Muscle of leg (tissue), 11 donors: Measurements from ENCODE around the gene MMRN2. TPM values are rescaled to one million over a fixed set of nuclear protein-coding genes. Genes with fewer than 3 reads are reported as not detected.

Experiments
- DNase-seq: peaks from one replicate; pipeline ENCODE4 v3.0.0; 2013
- H3K27ac ChIP-seq: one replicate; pipeline ENCODE4 v1.5.1; 2013; ENCODE audit warnings: mild to moderate bottlenecking, low read length, control low read depth
- H3K27me3 ChIP-seq: one replicate; pipeline ENCODE4 v1.6.1; 2013; ENCODE audit warnings: low read length; ENCODE audit not compliant: control insufficient read depth, insufficient read depth
- H3K36me3 ChIP-seq: one replicate; pipeline ENCODE4 v1.6.1; 2013; ENCODE audit warnings: low read length; ENCODE audit not compliant: control insufficient read depth, insufficient read depth
- H3K4me1 ChIP-seq: one replicate; pipeline ENCODE4 v1.6.1; 2013; ENCODE audit warnings: low read length; ENCODE audit not compliant: control insufficient read depth, insufficient read depth
- H3K4me3 ChIP-seq: one replicate; pipeline ENCODE4 v1.5.1; 2013; ENCODE audit warnings: low read length, control low read depth
- H3K9me3 ChIP-seq: replicated peaks from 2 replicates; pipeline ENCODE4 v1.6.1; 2013; ENCODE audit warnings: low read depth, low read length; ENCODE audit not compliant: control insufficient read depth
- WGBS: methylation state at CpG from one replicate; pipeline ENCODE4 v1.1.5; 2013; ENCODE audit warnings: missing lambda C conversion rate; ENCODE audit not compliant: insufficient coverage; 5-methylcytosine and 5-hydroxymethylcytosine counted together
- polyA plus RNA-seq, 8 donors: library from polyadenylated mRNA; unstranded; fragments of 120-200 nt; gene quantifications; one replicate each; pipeline versions ENCODE4 v1.2.1 to v1.2.3, GENCODE V29; 2013; ENCODE audit warnings: inconsistent platforms in 1 of 8, low replicate concordance in 1 of 8; ENCODE audit not compliant: insufficient read length in 8 of 8, insufficient read depth in 1 of 8
- total RNA-seq: library from RNA; stranded (reverse); fragments of 120-200 nt; gene quantifications from one replicate; pipeline ENCODE4 v1.2.4, GENCODE V29; 2013

MMRN2 gene
- total and polyA plus RNA-seq, 9 donors: 17.9 to 25.4 (median 23.1) TPM

GRCh38 chr10:86929468-86930380 is 27.7 kb downstream of the MMRN2 start:
- WGBS: 64% methylated on average over 9 of the region's 15 CpGs
- Histone ChIP-seq H3K9me3 (no peaks in the 10 kb centered on the region), H3K4me3 (no peak overlapping the region), H3K4me1 (no peaks in the 10 kb centered on the region), H3K27ac (peak overlapping the region; percentile 69), H3K36me3 (peaks cover 29% of the 10 kb centered on the region), H3K27me3 (no peaks in the 10 kb centered on the region)
- DNase-seq: peak; percentile 88

GRCh38 chr10:86922553-86922961 is 34.9 kb downstream of the MMRN2 start:
- H3K36me3 ChIP-seq: peaks cover 33% of the 10 kb centered on the region
- no peak for DNase-seq
- peaks cover 2% of the 10 kb centered on the region for H3K27me3 ChIP-seq
- H3K4me1 ChIP-seq: no peaks in the 10 kb centered on the region
- H3K4me3 ChIP-seq: no peak overlapping the region
- H3K27ac ChIP-seq: no peak overlapping the region
- H3K9me3 ChIP-seq: no peaks in the 10 kb centered on the region
- WGBS: 71% methylated on average over 4 of the region's 9 CpGs

- WGBS: 100% methylated on average over 1 of the region's 5 CpGs
- Histone ChIP-seq H3K4me3 (no peak overlapping the region), H3K4me1 (no peaks in the 10 kb centered on the region), H3K36me3 (peaks cover 43% of the 10 kb centered on the region), H3K27me3 (peaks cover 2% of the 10 kb centered on the region), H3K9me3 (no peaks in the 10 kb centered on the region), H3K27ac (no peak overlapping the region)
- DNase-seq: no peak
These were observed 39.4 kb downstream of the MMRN2 start for GRCh38 chr10:86918022-86918471.

- H3K36me3 ChIP-seq: peaks cover 22% of the 10 kb centered on the region
- H3K27me3 ChIP-seq: peaks cover 2% of the 10 kb centered on the region
- H3K9me3 ChIP-seq: no peaks in the 10 kb centered on the region
- no peak for DNase-seq
- no peak overlapping the region for H3K27ac ChIP-seq
- no peaks in the 10 kb centered on the region for H3K4me1 ChIP-seq
- no peak overlapping the region for H3K4me3 ChIP-seq
- no CpG with 5 or more reads among the region's 1 CpG for WGBS
These were observed 42.7 kb downstream of the MMRN2 start for GRCh38 chr10:86914734-86915133.

GRCh38 chr10:86905429-86905828 is 52.0 kb downstream of the MMRN2 start:
- no peaks in the 10 kb centered on the region for H3K27me3 ChIP-seq
- H3K4me1 ChIP-seq: peaks cover 6% of the 10 kb centered on the region
- 50% methylated on average over 1 of the region's 1 CpG for WGBS
- H3K27ac ChIP-seq: no peak overlapping the region
- peaks cover 7% of the 10 kb centered on the region for H3K9me3 ChIP-seq
- DNase-seq: no peak
- peaks cover 29% of the 10 kb centered on the region for H3K36me3 ChIP-seq
- no peak overlapping the region for H3K4me3 ChIP-seq

GRCh38 chr10:86904600-86904999 is 52.8 kb downstream of the MMRN2 start:
- WGBS: no CpG with 5 or more reads among the region's 2 CpGs
- Histone ChIP-seq H3K4me1 (peaks cover 6% of the 10 kb centered on the region), H3K36me3 (peaks cover 29% of the 10 kb centered on the region), H3K9me3 (peaks cover 7% of the 10 kb centered on the region), H3K27ac (no peak overlapping the region), H3K4me3 (no peak overlapping the region), H3K27me3 (no peaks in the 10 kb centered on the region)
- no peak for DNase-seq

- peak overlapping the region; percentile 18 for H3K27ac ChIP-seq
- peaks cover 18% of the 10 kb centered on the region for H3K36me3 ChIP-seq
- no peak overlapping the region for H3K4me3 ChIP-seq
- DNase-seq: peak; percentile 76
- no peaks in the 10 kb centered on the region for H3K9me3 ChIP-seq
- 23% methylated on average over 2 of the region's 2 CpGs for WGBS
- peaks cover 6% of the 10 kb centered on the region for H3K4me1 ChIP-seq
- H3K27me3 ChIP-seq: no peaks in the 10 kb centered on the region
These were observed 56.5 kb downstream of the MMRN2 start for GRCh38 chr10:86900955-86901354.

- WGBS: 4% methylated on average over 5 of the region's 9 CpGs
- peaks cover 6% of the 10 kb centered on the region for H3K4me1 ChIP-seq
- no peak overlapping the region for H3K27ac ChIP-seq
These were observed 57.6 kb downstream of the MMRN2 start for GRCh38 chr10:86899670-86900276.

GRCh38 chr10:86899132-86899531 is 58.3 kb downstream of the MMRN2 start:
- H3K9me3 ChIP-seq: no peaks in the 10 kb centered on the region
- peaks cover 7% of the 10 kb centered on the region for H3K36me3 ChIP-seq
- H3K4me3 ChIP-seq: no peak overlapping the region
- H3K4me1 ChIP-seq: peaks cover 6% of the 10 kb centered on the region
- WGBS: 30% methylated on average over 2 of the region's 6 CpGs
- H3K27ac ChIP-seq: peak overlapping the region; percentile 10
- H3K27me3 ChIP-seq: no peaks in the 10 kb centered on the region
- no peak for DNase-seq

More at GRCh38 chr10:86899670-86900276, 57.6 kb downstream of the MMRN2 start:
- Histone ChIP-seq H3K9me3 (no peaks in the 10 kb centered on the region), H3K4me3 (no peak overlapping the region), H3K36me3 (peaks cover 12% of the 10 kb centered on the region), H3K27me3 (no peaks in the 10 kb centered on the region)
- DNase-seq: peak; percentile 84

- 67% methylated on average over 3 of the region's 4 CpGs for WGBS
These were observed 58.9 kb downstream of the MMRN2 start for GRCh38 chr10:86898511-86898910.

More at GRCh38 chr10:86898511-86898910, 58.9 kb downstream of the MMRN2 start:
- no peak overlapping the region for H3K27ac ChIP-seq
- peaks cover 7% of the 10 kb centered on the region for H3K36me3 ChIP-seq
- no peak for DNase-seq
- H3K4me1 ChIP-seq: peaks cover 6% of the 10 kb centered on the region
- H3K4me3 ChIP-seq: no peak overlapping the region
- no peaks in the 10 kb centered on the region for H3K27me3 ChIP-seq
- H3K9me3 ChIP-seq: no peaks in the 10 kb centered on the region
